Mesothelial cell of epicardium (in vitro differentiated cells): ENCODE measurements around the gene TAS2R41. TPM values are rescaled to one million over a fixed set of nuclear protein-coding genes. Genes with fewer than 3 reads are reported as not detected.

Experiments
- DNase-seq, 2 experiments: peaks; one replicate each; pipeline ENCODE4 v3.0.0; 2021; ENCODE audit warnings: low spot score in 2 of 2; ENCODE audit not compliant: unreplicated experiment in 2 of 2
- H3K27ac Mint-ChIP-seq: 2 replicates; pipeline ENCODE4 v1.8.0; 2021; ENCODE audit warnings: mixed read lengths
- H3K27me3 Mint-ChIP-seq: 2 replicates; pipeline ENCODE4 v1.8.0; 2021; ENCODE audit warnings: low read depth, mixed read lengths
- H3K36me3 Mint-ChIP-seq: 2 replicates; pipeline ENCODE4 v1.8.0; 2021; ENCODE audit warnings: mixed read lengths
- H3K4me1 Mint-ChIP-seq: 2 replicates; pipeline ENCODE4 v1.8.0; 2021; ENCODE audit warnings: mixed read lengths
- H3K4me3 Mint-ChIP-seq: 2 replicates; pipeline ENCODE4 v1.8.0; 2021; ENCODE audit warnings: mild to moderate bottlenecking, moderate library complexity, mixed read lengths
- H3K9me3 Mint-ChIP-seq: 2 replicates; pipeline ENCODE4 v1.8.0; 2021; ENCODE audit warnings: mixed read lengths
- CTCF ChIP-seq: fragments of 200-600 bp; sonication (generic); IDR thresholded peaks from one replicate; pipeline ENCODE4 v1.5.0; 2021; ENCODE audit warnings: antibody characterized with exemption; ENCODE audit not compliant: unreplicated experiment
- total RNA-seq: library from RNA; stranded (reverse); gene quantifications from 3 replicates; pipeline ENCODE4 v1.2.1, GENCODE V29; 2021

The TAS2R41 gene
- total RNA-seq, 1 donor from 2014 or later = not detected

- Mint-ChIP-seq H3K27ac (no peak overlapping the region), H3K27me3 (no peaks in the 10 kb centered on the region), H3K36me3 (no peaks in the 10 kb centered on the region), H3K9me3 (peaks cover 4% of the 10 kb centered on the region), H3K4me1 (no peaks in the 10 kb centered on the region), H3K4me3 (no peak overlapping the region)
- no peak for TF ChIP-seq CTCF
- DNase-seq = no peak
Observed at GRCh38 chr7:143435266-143435665, 42.4 kb upstream of the TAS2R41 start.

- Mint-ChIP-seq H3K9me3 (peaks cover 4% of the 10 kb centered on the region), H3K36me3 (no peaks in the 10 kb centered on the region), H3K4me3 (no peak overlapping the region), H3K27ac (no peak overlapping the region), H3K4me1 (no peaks in the 10 kb centered on the region), H3K27me3 (peaks cover 2% of the 10 kb centered on the region)
- no peak for TF ChIP-seq CTCF
- DNase-seq = no peak
Observed at GRCh38 chr7:143436325-143436946, 41.2 kb upstream of the TAS2R41 start.

- no peak for DNase-seq
- H3K36me3 Mint-ChIP-seq = no peaks in the 10 kb centered on the region
- H3K4me3 Mint-ChIP-seq = no peak overlapping the region
- TF ChIP-seq CTCF = no peak
- peaks cover 2% of the 10 kb centered on the region for H3K27me3 Mint-ChIP-seq
- no peak overlapping the region for H3K27ac Mint-ChIP-seq
- H3K4me1 Mint-ChIP-seq = no peaks in the 10 kb centered on the region
- H3K9me3 Mint-ChIP-seq = peaks cover 4% of the 10 kb centered on the region
Observed at GRCh38 chr7:143437578-143437977, 40.1 kb upstream of the TAS2R41 start.

GRCh38 chr7:143439866-143440265, 37.8 kb upstream of the TAS2R41 start:
- H3K9me3 Mint-ChIP-seq = peaks cover 4% of the 10 kb centered on the region
- no peak overlapping the region for H3K27ac Mint-ChIP-seq

GRCh38 chr7:143443153-143443552, 34.5 kb upstream of the TAS2R41 start, which contains the start of gene TAS2R60:
TSS of gene TAS2R60 (plus strand) at chr7:143443453. CDS start at chr7:143443453, 0 bp downstream.
- Mint-ChIP-seq H3K27ac (no peak within 1 kb of the TSS), H3K4me3 (no peak within 1 kb of the TSS), H3K9me3 (peaks cover 4% of the 10 kb centered on the region), H3K36me3 (no peaks in the 10 kb centered on the region), H3K27me3 (peaks cover 2% of the 10 kb centered on the region), H3K4me1 (no peaks in the 10 kb centered on the region)
- no peak for DNase-seq
- no peak for TF ChIP-seq CTCF

More at GRCh38 chr7:143439866-143440265, 37.8 kb upstream of the TAS2R41 start:
- TF ChIP-seq CTCF = no peak
- DNase-seq = no peak
- no peak overlapping the region for H3K4me3 Mint-ChIP-seq
- peaks cover 2% of the 10 kb centered on the region for H3K27me3 Mint-ChIP-seq
- no peaks in the 10 kb centered on the region for H3K4me1 Mint-ChIP-seq
- no peaks in the 10 kb centered on the region for H3K36me3 Mint-ChIP-seq
